Upper lobe of left lung (tissue), 6 donors: ENCODE measurements around the gene KCTD5. TPM values are rescaled to one million over a fixed set of nuclear protein-coding genes. Genes with fewer than 3 reads are reported as not detected.
"Not testable (repeated sequence)": the region's sequence is repeated elsewhere in the genome, so short reads cannot be mapped to it uniquely, and the experiment has no call there.

Experiments used
- ATAC-seq, 2 donors: fragments of 200-7000 bp; cut with Tn5 transposase; one replicate each; pipeline ENCODE4 v1.9.1; 2022; ENCODE audit warnings: mild to moderate bottlenecking in 2 of 2, moderate library complexity in 2 of 2; ENCODE audit not compliant: low FRiP score in 2 of 2
- DNase-seq, 2 donors: peaks; one replicate each; pipeline ENCODE4 v3.0.0-alpha.2; 2019 to 2020
- H3K27ac ChIP-seq, 4 donors: fragments of 200-600 bp; sonication (generic); one replicate each; pipeline ENCODE4 v1.5.1; 2016 to 2019
- H3K27me3 ChIP-seq, 4 donors: fragments of 200-600 bp; sonication (generic); one replicate each; pipeline ENCODE4 v1.5.1; 2017 to 2019
- H3K36me3 ChIP-seq, 4 donors: fragments of 200-600 bp; sonication (generic); one replicate each; pipeline ENCODE4 v1.5.1; 2016 to 2019
- H3K4me1 ChIP-seq, 4 donors: fragments of 200-600 bp; sonication (generic); one replicate each; pipeline ENCODE4 v1.5.1; 2018 to 2019
- H3K4me3 ChIP-seq, 4 donors: fragments of 200-600 bp; sonication (generic); one replicate each; pipeline ENCODE4 v1.5.1; 2017 to 2019; ENCODE audit warnings: mild to moderate bottlenecking in 2 of 4, moderate library complexity in 1 of 4
- H3K9me3 ChIP-seq, 4 donors: fragments of 200-600 bp; sonication (generic); one replicate each; pipeline ENCODE4 v1.5.1; 2018 to 2019
- CTCF ChIP-seq, 6 experiments: fragments of 450-650 bp in 4 of 6; fragments of 200-600 bp in 2 of 6; sonication (generic) in 2 of 6; IDR thresholded peaks; one replicate each; pipeline ENCODE4 v1.5.1; 2016 to 2019; ENCODE audit warnings: antibody characterized with exemption in 6 of 6
- EP300 ChIP-seq, 4 donors: sonication (generic); formaldehyde crosslinking; IDR thresholded peaks; one replicate each; pipeline ENCODE4 v1.5.1; 2017; ENCODE audit warnings: antibody characterized with exemption in 4 of 4, control low read depth in 2 of 4
- POLR2A ChIP-seq, 4 donors: fragments of 450-650 bp; IDR thresholded peaks; one replicate each; pipeline ENCODE4 v1.5.1; 2016 to 2017; ENCODE audit warnings: antibody characterized with exemption in 4 of 4, mild to moderate bottlenecking in 2 of 4
- POLR2AphosphoS5 ChIP-seq, 2 donors: sonication (generic); formaldehyde crosslinking; IDR thresholded peaks; one replicate each; pipeline ENCODE4 v1.5.1; 2017; ENCODE audit warnings: antibody characterized with exemption in 2 of 2
- WGBS, 2 donors: methylation state at CpG; one replicate each; pipeline ENCODE4 v1.1.5; 2017 to 2018; 5-methylcytosine and 5-hydroxymethylcytosine counted together
- total RNA-seq, 6 donors: library from RNA; depleted of rRNA in 4 of 6; stranded (reverse); fragments of >200 nt in 4 of 6; gene quantifications; one replicate each; pipeline versions ENCODE4 v1.1.0 to v1.2.1, GENCODE V29; 2016 to 2021
- donor health status: DM: no; HTN: no; CAD: no; lungs with moderate emphysema.
- donor health status: DM: no; HTN: yes; CAD: no; lungs with severe emphysema.

Gene KCTD5
- total RNA-seq, 6 donors from 2014 or later = 25.7 to 45.5 (median 33.0) TPM

GRCh38 chr16:2720719-2721633 lies 38.7 kb downstream of the KCTD5 start:
- peak overlapping the region; percentile 73 to 90 (median 84) for H3K27ac ChIP-seq
- H3K4me1 ChIP-seq = peaks cover 11 to 31% (median 26%) of the 10 kb centered on the region in 4 donors
- WGBS, 2 donors = 6 to 14% methylated on average over 8 to 32 of the region's 99 CpGs
- peak; percentile 40 to 76 for TF ChIP-seq POLR2AphosphoS5 (IDR thresholded peaks at IDR 0.05)
- peak; percentile 76 to 97 (median 80) for TF ChIP-seq CTCF (IDR thresholded peaks at IDR 0.05)
- TF ChIP-seq POLR2A (IDR thresholded peaks at IDR 0.05) = peak in 3 of 4 donors; percentile 16 to 57 (median 34)
- peak in 3 of 4 donors; percentile 8 to 43 (median 20) for TF ChIP-seq EP300 (IDR thresholded peaks at IDR 0.05)
- peak overlapping the region; percentile 60 to 78 (median 68) for H3K4me3 ChIP-seq
- peak; percentile 86 to 97 for DNase-seq
- H3K27me3 ChIP-seq = no peaks in the 10 kb centered on the region
- ATAC-seq = peak; percentile 87 to 95
- no peaks in the 10 kb centered on the region for H3K9me3 ChIP-seq
- no peaks in the 10 kb centered on the region for H3K36me3 ChIP-seq

GRCh38 chr16:2721634-2722173 lies 39.4 kb downstream of the KCTD5 start:
- not testable (repeated sequence) for DNase-seq, H3K36me3 ChIP-seq, H3K9me3 ChIP-seq, H3K27me3 ChIP-seq, ATAC-seq
- 26 to 29% methylated on average over 14 of the region's 14 CpGs for WGBS, 2 donors
- Histone ChIP-seq H3K4me1 (peaks cover 11 to 31% (median 26%) of the 10 kb centered on the region in 4 donors), H3K27ac (peak overlapping the region; percentile 73 to 90 (median 84)), H3K4me3 (peak overlapping the region; percentile 60 to 78 (median 68))

GRCh38 chr16:2724088-2724676 lies 41.9 kb downstream of the KCTD5 start:
- 80 to 81% methylated on average over 7 of the region's 7 CpGs for WGBS, 2 donors
- H3K9me3 ChIP-seq = no peaks in the 10 kb centered on the region
- TF ChIP-seq EP300 (IDR thresholded peaks at IDR 0.05) (no peak), POLR2AphosphoS5 (IDR thresholded peaks at IDR 0.05) (no peak), CTCF (IDR thresholded peaks at IDR 0.05) (no peak), POLR2A (IDR thresholded peaks at IDR 0.05) (no peak)
- H3K4me3 ChIP-seq = no peak overlapping the region
- H3K36me3 ChIP-seq = no peaks in the 10 kb centered on the region
- DNase-seq (no peak), ATAC-seq (no peak)
- peaks cover 9 to 25% (median 21%) of the 10 kb centered on the region in 4 donors for H3K4me1 ChIP-seq
- H3K27me3 ChIP-seq = no peaks in the 10 kb centered on the region
- H3K27ac ChIP-seq = no peak overlapping the region

- Histone ChIP-seq H3K27ac (no peak overlapping the region), H3K27me3 (no peaks in the 10 kb centered on the region), H3K4me3 (no peak overlapping the region), H3K9me3 (no peaks in the 10 kb centered on the region), H3K36me3 (no peaks in the 10 kb centered on the region), H3K4me1 (peaks cover 3 to 18% (median 14%) of the 10 kb centered on the region in 4 donors)
- peak in 1 of 2 donors; percentile 72 for DNase-seq
- no peak for TF ChIP-seq EP300 (IDR thresholded peaks at IDR 0.05)
- TF ChIP-seq POLR2A (IDR thresholded peaks at IDR 0.05) = no peak
- no peak for TF ChIP-seq POLR2AphosphoS5 (IDR thresholded peaks at IDR 0.05)
- no peak for TF ChIP-seq CTCF (IDR thresholded peaks at IDR 0.05)
- WGBS, 2 donors = 68 to 69% methylated on average over 13 to 16 of the region's 16 CpGs
- ATAC-seq = no peak
Measured at GRCh38 chr16:2724816-2725348, 42.6 kb downstream of the KCTD5 start.

- Histone ChIP-seq H3K4me1 (peaks cover 0 to 2% (median under 1%) of the 10 kb centered on the region in 4 donors), H3K27me3 (no peaks in the 10 kb centered on the region), H3K36me3 (no peaks in the 10 kb centered on the region), H3K9me3 (no peaks in the 10 kb centered on the region), H3K4me3 (no peak overlapping the region), H3K27ac (no peak overlapping the region)
- TF ChIP-seq EP300 (IDR thresholded peaks at IDR 0.05) (no peak), POLR2AphosphoS5 (IDR thresholded peaks at IDR 0.05) (no peak), CTCF (IDR thresholded peaks at IDR 0.05) (no peak), POLR2A (IDR thresholded peaks at IDR 0.05) (no peak)
- ATAC-seq (no peak), DNase-seq (no peak)
- WGBS, 2 donors = 77 to 83% methylated on average over 5 of the region's 5 CpGs
Measured at GRCh38 chr16:2726923-2727322, 44.6 kb downstream of the KCTD5 start.
